Effector memory CD4-positive, alpha-beta T cell (primary cell): ENCODE data around the gene HERPUD1.
"Not testable (repeated sequence)": the region's sequence is repeated elsewhere in the genome, so short reads cannot be mapped to it uniquely, and the experiment has no call there.

Experiments
- DNase-seq, 3 donors: peaks; one replicate each; pipeline ENCODE4 v3.0.0-alpha.2; 2020
- H3K27ac ChIP-seq: 2 replicates; pipeline ENCODE4 v1.7.0; 2013; ENCODE audit warnings: mild to moderate bottlenecking, low read length, moderate library complexity; ENCODE audit not compliant: insufficient read depth, poor library complexity, severe bottlenecking
- H3K27me3 ChIP-seq: replicated peaks from 2 replicates; pipeline ENCODE4 v1.7.0; 2013; ENCODE audit warnings: mild to moderate bottlenecking, low read length; ENCODE audit not compliant: insufficient read depth, control insufficient read depth, poor library complexity, severe bottlenecking
- H3K36me3 ChIP-seq: 2 replicates; pipeline ENCODE4 v1.7.0; 2013; ENCODE audit warnings: mild to moderate bottlenecking, low read length, moderate library complexity; ENCODE audit not compliant: control insufficient read depth, insufficient read depth
- H3K4me1 ChIP-seq: 2 replicates; pipeline ENCODE4 v1.7.0; 2013; ENCODE audit warnings: low read length, mild to moderate bottlenecking; ENCODE audit not compliant: control insufficient read depth, insufficient read depth, poor library complexity, severe bottlenecking
- H3K4me3 ChIP-seq: 2 replicates; pipeline ENCODE4 v1.7.0; 2013; ENCODE audit warnings: low read length, low read depth, mild to moderate bottlenecking; ENCODE audit not compliant: insufficient read depth, poor library complexity, severe bottlenecking
- H3K9me3 ChIP-seq: 2 replicates; pipeline ENCODE4 v1.7.0; 2013; ENCODE audit warnings: mild to moderate bottlenecking, low read length, moderate library complexity; ENCODE audit not compliant: control insufficient read depth

Gene HERPUD1

DNA sequence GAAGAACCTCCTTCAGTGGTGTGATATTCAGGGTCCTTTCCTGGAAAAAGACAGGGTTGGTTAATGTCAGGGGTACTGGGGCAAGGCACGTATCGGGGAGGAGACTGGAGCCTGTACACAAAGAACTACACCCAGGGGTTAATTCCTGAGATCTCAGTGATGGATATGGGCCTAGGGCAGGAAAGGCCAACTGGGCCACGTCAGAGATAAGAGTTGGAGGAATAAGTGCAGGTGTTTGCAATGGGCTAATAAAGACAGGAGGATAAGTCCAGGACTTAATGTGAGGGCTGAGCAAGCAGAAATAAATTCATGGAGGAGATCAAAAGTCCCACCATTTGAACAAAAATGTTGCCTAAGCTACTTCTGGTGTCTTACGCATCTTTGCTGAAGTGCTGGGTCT lies 10.4 kb upstream of the HERPUD1 start:
- no peaks in the 10 kb centered on the region for H3K36me3 ChIP-seq
- H3K27ac ChIP-seq = no peak overlapping the region
- no peak overlapping the region for H3K4me3 ChIP-seq
- peaks cover 8% of the 10 kb centered on the region for H3K4me1 ChIP-seq
- DNase-seq = no peak
- no peaks in the 10 kb centered on the region for H3K9me3 ChIP-seq
- H3K27me3 ChIP-seq = no peaks in the 10 kb centered on the region

DNA sequence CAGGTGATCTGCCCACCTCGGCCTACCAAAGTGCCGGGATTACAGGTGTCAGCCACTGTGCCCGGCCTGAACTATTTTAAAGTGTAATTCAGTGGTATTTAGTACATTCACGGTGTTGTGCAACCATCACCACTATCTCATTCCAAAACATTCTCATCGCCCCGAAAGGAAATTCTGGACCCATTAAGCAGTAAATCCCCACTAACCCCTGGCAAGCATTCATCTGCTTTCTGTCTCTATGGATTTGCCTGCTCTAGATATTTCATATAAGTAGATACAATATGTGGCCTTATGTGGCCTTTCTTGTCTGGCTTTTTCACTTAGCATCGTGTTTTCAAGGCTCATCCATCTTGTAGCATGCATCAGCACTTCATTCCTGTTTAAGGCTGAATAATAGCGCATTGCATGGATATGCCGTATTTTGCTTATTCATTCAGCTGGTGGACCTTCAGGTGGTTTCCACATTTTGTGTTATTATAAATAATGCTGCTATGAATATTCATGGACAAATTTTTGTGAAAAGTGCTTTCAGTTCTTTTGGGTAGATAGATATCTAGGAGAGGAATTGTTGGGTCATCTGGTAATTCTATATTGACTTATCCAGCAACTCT lies 8.4 kb upstream of the HERPUD1 start:
- no peak for DNase-seq
- Histone ChIP-seq H3K36me3 (no peaks in the 10 kb centered on the region), H3K9me3 (no peaks in the 10 kb centered on the region), H3K4me1 (no peaks in the 10 kb centered on the region), H3K27ac (no peak overlapping the region), H3K27me3 (no peaks in the 10 kb centered on the region), H3K4me3 (no peak overlapping the region)

DNA sequence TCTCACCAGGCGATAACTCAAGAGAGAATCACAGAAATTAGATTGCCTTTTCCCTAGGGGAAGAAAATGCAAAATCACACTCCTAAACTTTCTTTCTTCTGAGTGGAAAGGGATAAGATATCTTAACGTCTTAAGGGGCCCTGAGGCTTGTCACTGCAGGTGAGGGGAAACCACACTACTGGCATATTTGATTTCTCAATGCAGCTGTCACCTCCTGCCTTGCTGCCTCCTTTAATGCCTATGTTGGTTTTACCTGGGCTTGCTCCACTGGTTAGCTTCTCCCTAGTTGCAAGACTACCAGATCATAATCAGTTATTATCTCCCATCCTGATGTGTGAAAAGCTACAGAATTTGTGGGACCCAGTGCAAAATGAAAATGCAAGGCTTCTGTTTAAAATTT lies 4.5 kb upstream of the HERPUD1 start:
- Histone ChIP-seq H3K27me3 (no peaks in the 10 kb centered on the region), H3K36me3 (no peaks in the 10 kb centered on the region), H3K4me3 (no peak overlapping the region), H3K27ac (no peak overlapping the region), H3K9me3 (no peaks in the 10 kb centered on the region), H3K4me1 (peaks cover 7% of the 10 kb centered on the region)
- no peak for DNase-seq

- Histone ChIP-seq H3K4me1 (peaks cover 16% of the 10 kb centered on the region), H3K27ac (no peak overlapping the region), H3K9me3 (no peaks in the 10 kb centered on the region)
Observed at GRCh38 chr16:56929639-56930038, 2.3 kb upstream of the HERPUD1 start.

GRCh38 chr16:56930486-56931270 lies 1.3 kb upstream of the HERPUD1 start:
- H3K4me3 ChIP-seq = no peak overlapping the region
- peaks cover 23% of the 10 kb centered on the region for H3K4me1 ChIP-seq
- no peak for DNase-seq
- H3K36me3 ChIP-seq = peaks cover 2% of the 10 kb centered on the region
- H3K27me3 ChIP-seq = no peaks in the 10 kb centered on the region
- H3K9me3 ChIP-seq = no peaks in the 10 kb centered on the region
- peak overlapping the region; percentile 90 for H3K27ac ChIP-seq

More at GRCh38 chr16:56929639-56930038, 2.3 kb upstream of the HERPUD1 start:
- H3K27me3 ChIP-seq = no peaks in the 10 kb centered on the region
- no peak overlapping the region for H3K4me3 ChIP-seq
- DNase-seq = no peak
- H3K36me3 ChIP-seq = no peaks in the 10 kb centered on the region

DNA sequence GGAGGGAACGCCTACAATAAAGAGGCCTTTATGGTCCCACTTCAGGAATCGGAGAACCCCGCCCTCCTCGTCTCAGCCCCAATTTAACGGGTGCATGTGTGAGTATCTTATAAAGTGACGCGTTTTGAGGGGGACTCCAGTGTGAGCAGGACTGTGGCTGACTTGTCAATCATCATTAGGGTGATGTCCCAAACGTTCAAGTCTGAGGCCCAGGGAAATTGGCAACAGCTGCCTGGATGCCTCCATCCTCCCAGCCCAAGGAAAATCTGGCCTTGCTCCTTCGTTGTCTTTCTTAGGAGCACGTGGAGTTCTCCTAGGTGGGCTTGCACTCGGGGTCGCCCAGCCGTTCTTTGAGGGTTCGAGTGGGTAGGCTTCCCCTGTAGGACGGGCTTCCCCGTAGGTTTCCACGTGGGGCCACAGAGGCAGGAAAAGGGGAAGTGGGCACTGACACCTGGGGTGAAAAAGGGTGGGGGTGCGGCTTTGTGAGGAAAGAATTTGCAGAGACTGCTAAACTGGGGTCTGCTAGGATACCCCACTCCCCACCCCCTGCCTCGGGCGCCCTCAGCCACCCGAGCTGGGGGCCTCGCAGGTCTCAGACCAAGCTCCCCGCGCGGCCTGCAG lies 561 bp upstream of the HERPUD1 start:
- Histone ChIP-seq H3K9me3 (no peaks in the 10 kb centered on the region), H3K27ac (peak overlapping the region; percentile 90), H3K4me3 (peak overlapping the region; percentile 99), H3K27me3 (no peaks in the 10 kb centered on the region), H3K36me3 (peaks cover 7% of the 10 kb centered on the region), H3K4me1 (peaks cover 23% of the 10 kb centered on the region)
- no peak for DNase-seq

DNA sequence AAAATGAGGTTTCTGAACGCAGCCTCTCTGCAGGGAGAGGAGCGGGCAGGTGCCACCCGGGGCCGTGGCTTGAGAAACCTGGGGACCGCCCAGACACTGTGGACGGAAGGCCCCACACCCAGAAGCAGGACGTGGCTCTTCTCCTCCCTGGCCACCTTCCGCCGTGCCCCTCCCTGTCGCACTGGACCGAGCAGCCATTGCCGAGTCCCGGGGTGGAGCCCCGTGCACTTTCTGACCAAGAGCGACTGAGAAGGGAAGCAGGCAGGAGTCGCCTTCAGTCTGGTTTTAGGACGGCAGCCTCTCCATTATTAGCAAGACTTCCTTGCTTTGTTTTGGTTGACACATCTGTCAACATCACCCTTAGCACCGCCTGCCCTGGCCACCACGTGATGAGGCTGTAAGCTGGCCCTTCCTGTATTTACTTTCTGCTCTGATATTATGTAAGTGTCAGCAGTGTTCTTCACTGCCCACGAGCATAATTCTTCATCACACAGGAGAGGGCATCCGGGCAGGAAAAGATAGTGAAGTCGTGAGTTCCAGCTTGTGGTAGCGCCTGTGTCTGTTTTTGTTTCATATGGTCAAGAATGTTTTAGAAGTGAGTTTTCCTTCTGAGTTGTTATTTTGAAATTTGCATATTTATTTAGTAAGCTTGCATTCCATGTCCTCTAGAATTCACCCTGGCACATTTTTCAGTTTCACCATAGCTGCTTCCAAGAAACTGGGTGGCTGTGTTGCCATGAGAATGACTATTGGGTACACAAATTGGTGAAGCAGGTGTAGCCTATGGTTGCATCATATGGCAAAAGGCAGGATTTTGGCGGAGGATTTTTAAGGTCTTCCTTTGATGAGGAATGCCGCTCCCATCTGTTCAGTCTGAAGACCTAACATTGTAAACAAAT lies 1.0 kb downstream of the HERPUD1 start:
- peak in 1 of 3 donors; percentile 23 for DNase-seq
- H3K9me3 ChIP-seq = no peaks in the 10 kb centered on the region
- peaks cover 14% of the 10 kb centered on the region for H3K36me3 ChIP-seq
- H3K4me1 ChIP-seq = peaks cover 23% of the 10 kb centered on the region
- no peaks in the 10 kb centered on the region for H3K27me3 ChIP-seq
- peak overlapping the region; percentile 99 for H3K4me3 ChIP-seq
- H3K27ac ChIP-seq = peak overlapping the region; percentile 90

DNA sequence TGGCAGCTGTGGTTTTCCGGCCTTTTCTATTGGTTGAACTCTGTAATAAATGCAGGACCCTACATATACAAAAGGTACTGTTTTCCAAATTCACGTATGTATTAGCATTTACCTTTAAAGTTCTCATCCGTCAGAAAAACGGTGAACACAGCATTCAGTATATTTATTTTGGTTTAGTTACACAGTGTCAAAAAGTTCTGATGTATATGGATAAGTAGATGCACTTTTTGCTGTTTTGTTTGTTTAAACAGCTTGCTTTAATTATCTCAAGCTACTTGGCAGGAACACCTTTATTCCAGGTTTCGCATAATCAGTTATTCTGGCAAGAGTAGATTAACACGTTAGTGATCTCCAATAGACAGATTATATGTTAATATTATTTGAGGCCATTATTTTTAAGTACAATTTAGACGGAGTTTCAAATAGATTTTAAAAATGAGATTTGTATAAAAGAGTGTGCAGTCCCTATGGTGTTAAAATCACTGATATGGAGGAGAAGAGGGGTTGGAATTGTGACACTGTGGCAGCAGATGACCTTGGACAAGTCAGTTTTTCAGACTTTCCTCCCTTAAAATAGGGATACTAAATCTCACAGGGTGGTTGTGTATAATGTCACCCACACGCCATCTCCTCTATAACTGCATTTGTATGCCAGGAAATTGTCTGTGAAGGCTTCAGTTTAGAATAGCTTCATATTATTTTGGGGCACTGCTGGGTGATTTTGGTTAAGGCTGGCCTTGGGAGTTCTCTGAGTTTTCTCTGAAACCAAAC lies 2.1 kb downstream of the HERPUD1 start:
- DNase-seq = no peak
- Histone ChIP-seq H3K36me3 (peaks cover 18% of the 10 kb centered on the region), H3K27me3 (no peaks in the 10 kb centered on the region), H3K27ac (peak overlapping the region; percentile 90), H3K4me3 (peak overlapping the region; percentile 99), H3K4me1 (peaks cover 28% of the 10 kb centered on the region), H3K9me3 (no peaks in the 10 kb centered on the region)

DNA sequence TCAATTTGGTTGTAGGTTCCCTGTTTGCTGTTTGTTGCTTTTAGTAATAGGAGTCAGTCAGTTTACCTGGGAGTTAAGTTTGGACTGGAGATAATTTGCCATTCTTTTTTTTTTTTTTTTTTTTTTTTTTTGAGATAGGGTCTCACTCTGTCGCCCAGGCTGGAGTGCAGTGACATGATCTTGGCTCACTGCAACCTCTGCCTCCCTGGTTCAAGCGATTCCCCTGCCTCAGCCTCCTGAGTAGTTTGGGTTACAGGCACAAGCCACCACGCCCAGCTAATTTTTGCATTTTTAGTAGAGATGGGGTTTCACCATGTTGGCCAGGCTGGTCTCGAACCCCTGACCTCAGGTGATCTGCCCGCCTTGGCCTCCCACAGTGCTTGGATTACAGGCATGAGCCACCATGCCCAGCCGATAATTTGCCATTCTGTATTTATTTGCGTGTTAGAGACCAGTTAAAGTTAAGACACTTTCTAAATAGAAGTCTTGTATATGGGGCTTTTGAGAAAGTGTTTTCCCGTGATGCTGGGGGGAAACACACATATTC lies 2.7 kb downstream of the HERPUD1 start:
- peak overlapping the region; percentile 13 for H3K4me3 ChIP-seq
- H3K27me3 ChIP-seq, DNase-seq, H3K9me3 ChIP-seq: not testable (repeated sequence)
- peaks cover 31% of the 10 kb centered on the region for H3K4me1 ChIP-seq
- H3K36me3 ChIP-seq = peaks cover 25% of the 10 kb centered on the region
- peak overlapping the region; percentile 11 for H3K27ac ChIP-seq
